NCI-H82 (cell line): ENCODE results near the gene GLT8D1.
"Not testable (repeated sequence)": the region's sequence is repeated elsewhere in the genome, so short reads cannot be mapped to it uniquely, and the experiment has no call there.

ENCODE experiments used
- DNase-seq: peaks from one replicate; lab custom pipeline; 2025; lab: John Stamatoyannopoulos, UW

Gene GLT8D1

DNA sequence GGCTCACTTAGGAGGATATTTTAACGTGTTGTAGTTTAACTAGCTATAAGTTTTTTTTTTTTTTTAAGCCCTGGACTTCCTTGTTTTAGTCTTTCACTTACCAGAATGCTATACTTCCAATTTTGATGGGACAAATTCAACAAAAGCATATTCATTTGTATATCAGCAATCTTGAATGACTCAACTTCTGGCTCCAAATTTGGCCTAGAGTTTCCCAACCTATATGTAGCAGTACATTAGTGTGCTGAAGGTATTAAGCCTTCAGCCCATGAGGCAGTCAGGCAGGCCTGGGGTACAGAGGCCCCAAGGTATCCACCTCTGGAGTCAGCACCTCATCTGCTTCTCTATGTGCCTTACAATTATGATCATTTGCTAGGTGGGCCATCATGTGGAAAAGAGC is 25.8 kb downstream of the GLT8D1 start:
- DNase-seq = no peak

DNA sequence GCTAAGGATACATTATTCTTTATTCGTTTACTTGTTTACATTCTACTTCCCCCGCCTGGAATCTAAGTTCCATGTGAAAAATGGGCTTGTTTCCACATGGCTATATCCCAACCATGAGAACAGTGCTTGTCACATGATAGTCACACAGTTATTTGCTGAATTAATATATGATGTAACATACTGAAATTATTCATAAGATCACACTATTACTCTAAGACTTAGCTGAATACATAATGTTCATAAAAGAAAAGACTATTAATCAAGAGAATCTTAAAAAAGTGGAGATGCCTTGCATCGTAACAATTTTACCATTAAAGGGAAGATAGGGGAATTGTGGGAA is 26.4 kb downstream of the GLT8D1 start:
- no peak for DNase-seq

- no peak for DNase-seq
Measured at GRCh38 chr3:52678265-52679198, 27.1 kb downstream of the GLT8D1 start.

DNA sequence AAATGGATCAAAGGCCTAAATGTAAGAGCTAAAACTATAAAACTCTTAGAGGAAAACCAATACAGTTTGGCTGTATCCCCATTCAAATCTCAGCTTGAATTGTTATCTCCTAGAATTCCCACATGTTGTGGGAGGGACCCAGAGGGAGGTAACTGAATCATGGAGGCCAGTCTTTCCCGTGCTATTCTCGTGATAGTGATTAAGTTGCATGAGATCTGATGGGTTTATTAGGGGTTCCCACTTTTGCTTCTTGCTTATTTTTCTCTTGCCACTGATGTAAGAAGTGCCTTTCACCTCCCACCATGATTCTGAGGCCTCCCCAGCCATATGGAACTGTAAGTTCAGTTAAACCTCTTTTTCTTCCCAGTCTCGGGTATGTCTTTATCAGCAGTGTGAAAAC is 29.4 kb downstream of the GLT8D1 start:
- DNase-seq = not testable (repeated sequence)

DNA sequence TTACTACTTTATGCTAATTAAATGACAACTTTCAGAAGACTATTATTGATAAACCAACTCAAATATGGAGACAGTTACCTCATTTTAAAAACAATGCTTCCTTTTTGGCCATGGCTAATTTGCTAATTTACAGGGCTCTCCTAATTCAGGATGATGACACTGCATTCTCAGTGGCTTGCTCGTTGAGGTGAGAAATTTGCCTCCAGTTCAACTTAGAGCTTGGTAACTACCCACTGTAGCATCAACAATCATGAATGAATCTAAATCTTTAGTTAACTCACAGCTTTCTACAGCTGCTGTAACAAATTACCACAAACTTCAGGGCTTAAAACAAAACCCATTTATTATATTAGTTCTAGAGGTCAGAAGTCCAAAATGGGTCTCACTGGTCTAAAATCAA is 33.9 kb downstream of the GLT8D1 start:
- DNase-seq = no peak

DNA sequence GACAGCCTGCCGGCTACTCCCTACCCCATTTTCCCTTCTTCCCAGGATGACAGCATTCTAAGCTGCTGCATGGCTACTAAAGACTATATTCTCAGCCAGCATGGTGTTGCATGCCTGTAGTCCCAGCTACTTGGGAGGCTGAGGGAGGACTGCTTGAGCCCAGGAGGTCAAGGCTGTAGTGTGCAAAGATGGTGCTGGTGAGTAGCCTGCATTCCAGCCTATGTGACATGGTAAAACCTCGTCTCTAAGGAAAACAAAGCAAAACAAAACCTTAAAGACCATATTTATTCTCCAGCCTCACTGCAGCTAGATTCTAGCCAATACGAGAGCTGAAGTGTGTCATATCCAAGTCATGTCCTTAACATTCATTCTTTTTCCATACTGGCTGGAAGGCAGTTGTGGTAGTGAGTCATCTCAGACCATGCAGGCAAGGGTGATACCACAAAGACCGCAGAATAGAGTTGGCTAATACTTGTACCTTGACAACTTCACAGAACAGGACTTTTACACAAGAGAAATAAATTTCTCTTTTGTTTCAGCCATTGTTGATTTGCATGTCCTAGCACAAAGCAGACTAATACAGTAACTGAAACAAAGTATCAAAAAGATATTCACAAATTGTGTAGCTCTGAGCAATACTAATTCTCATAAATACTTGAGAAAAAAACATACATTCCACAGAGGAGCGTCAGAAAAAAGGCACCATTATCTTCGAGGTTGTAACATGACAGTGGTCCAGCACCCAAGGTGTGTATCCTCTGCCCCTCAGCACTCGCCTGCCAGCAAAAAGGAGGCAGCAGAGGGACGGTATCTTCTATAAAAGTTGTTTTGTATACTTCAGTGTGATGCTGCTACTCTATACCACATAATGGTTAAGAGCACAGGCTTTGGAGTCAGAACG is 34.7 kb downstream of the GLT8D1 start:
- DNase-seq = no peak

DNA sequence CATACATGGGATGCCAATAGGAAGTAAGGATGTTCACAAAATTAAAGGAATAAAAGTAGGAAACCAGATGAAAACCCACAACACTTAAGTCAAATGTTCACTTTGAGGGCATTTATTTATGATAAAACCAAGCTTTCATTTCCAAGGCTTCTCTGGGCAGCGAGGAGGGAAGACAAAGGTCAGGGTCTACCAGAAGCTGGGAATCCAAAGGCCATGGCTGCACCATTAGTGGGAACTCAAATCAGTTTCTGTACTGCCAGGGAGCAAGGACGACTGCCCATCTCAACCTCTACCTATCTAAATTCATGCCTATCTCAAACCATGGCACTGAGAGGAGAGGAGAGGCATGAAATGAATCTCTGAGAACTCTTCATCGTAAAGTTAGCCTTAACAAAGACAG is 42.5 kb downstream of the GLT8D1 start:
- no peak for DNase-seq

- no peak for DNase-seq
Measured at GRCh38 chr3:52660046-52660445, 45.5 kb downstream of the GLT8D1 start.

DNA sequence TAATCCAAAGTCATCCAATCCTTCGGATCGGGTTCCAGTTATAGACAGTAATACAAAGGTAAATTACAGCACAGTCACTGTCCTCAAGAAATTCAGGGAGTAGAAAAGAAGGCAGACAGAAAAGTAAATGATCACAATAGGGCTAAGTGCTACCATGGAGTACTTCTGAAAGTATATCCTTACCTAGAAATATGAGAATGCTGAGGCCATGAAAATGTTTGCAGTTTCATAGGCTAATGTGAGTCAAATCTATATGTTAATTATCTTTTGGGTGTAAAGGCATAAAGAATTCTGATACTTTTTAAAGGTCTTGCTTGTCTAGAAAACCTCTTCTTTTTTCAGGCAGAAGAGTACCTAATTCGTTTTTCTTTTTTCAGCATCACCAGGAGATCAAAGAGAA is 49.7 kb downstream of the GLT8D1 start:
- no peak for DNase-seq

DNA sequence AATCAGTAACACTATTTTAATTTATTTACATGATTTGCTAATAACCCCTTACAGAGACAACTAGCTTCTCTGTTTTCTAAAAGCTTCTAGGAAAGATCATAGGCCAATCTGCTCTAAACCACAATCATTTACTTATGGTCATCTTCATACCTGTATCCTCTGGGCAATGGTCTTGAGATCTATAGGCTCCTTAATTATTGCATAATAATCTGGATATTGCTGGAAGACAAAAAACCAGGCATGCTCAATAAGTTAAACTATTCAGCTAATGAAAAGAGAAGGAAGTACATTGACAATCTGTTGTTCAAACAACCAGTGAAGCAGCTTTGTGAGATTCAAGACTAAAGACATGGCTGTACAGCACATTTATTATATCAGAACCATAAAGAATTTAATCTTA is 54.0 kb downstream of the GLT8D1 start:
- no peak for DNase-seq

GRCh38 chr3:52650439-52650838 is 55.2 kb downstream of the GLT8D1 start:
- DNase-seq = no peak

- peak; percentile 67 for DNase-seq
Measured at GRCh38 chr3:52649461-52650210, 56.0 kb downstream of the GLT8D1 start.

DNA sequence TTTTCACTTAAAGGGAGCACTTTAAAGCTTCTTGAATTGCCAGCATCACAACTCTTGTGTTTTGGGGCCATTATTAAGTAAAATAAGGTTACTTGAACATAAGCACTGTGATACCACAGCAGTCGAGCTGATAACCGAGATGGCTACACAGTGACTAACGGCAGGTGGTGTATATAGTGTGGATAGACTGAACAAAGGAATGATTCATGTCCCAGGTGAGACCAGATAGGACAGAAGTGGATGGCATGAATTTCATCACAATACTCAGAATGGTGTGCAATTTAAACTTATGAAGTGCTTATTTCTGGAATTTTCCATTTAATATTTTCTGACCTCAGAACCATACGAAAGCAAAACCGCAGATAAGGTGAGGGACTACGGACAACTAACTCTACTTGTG is 60.0 kb downstream of the GLT8D1 start:
- no peak for DNase-seq
